GM10266 (cell line): Measurements from ENCODE around the gene TP53I11.

ENCODE experiments used
- DNase-seq: peaks from one replicate; pipeline ENCODE4 v3.0.0; 2012; ENCODE audit errors: extremely low spot score
- CTCF ChIP-seq: IDR thresholded peaks from 2 replicates; pipeline ENCODE4 v1.5.1; 2012; ENCODE audit warnings: mild to moderate bottlenecking, low read depth; ENCODE audit not compliant: control insufficient read depth, insufficient read depth; ENCODE audit errors: missing control alignments

Gene TP53I11

DNA sequence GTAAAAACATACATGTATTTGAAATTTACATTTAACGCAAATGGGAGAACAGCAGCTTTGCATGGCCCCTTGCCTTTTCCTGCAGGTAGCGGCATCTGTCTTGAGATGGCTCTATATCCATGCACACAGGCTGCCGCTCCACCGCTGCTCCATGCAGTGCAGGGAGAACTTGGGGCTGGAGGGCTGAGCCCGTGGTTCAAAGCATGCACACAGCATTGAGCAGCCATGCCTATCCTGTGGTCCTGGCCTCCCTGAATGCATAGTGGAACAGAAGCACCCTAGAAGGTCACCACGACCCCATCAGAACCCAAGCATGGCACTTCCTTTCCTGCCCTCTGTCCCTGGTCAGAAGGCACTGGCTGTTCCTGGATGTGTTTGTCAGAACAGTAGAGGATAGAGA lies 35.0 kb upstream of the TP53I11 start:
- no peak for TF ChIP-seq CTCF
- DNase-seq, result no peak

- DNase-seq, result no peak
- no peak for TF ChIP-seq CTCF
These were observed 33.1 kb upstream of the TP53I11 start for GRCh38 chr11:44983786-44984185.

DNA sequence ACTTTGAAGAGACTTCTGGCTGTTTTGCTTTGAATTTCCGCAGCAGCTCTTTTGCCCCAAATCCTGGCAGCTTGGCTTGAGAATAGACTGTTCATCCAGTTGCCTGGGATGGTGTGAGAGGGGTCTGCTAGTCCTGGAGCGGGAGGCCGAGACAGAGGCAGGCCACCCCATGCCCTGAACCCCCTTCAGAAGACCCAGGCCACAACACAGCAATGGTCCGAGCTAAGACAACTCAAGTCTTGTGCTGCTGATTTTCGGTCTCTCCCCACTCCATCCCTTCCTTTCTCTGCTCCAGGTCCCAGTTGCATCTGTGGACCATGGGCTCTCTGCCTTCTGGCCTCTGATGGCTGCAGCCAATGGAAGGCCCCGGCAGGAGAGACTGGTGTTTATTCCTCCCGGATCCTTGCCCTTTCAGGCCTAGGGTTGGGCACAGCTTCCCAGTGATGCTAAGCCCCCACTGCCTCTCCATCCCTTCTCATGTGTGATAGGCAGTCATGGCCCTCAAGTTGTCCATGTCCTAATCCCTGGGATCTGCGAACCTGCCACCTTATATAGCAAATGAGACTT lies 31.9 kb upstream of the TP53I11 start:
- DNase-seq, result no peak
- TF ChIP-seq CTCF, result no peak

GRCh38 chr11:44980533-44981427 lies 30.1 kb upstream of the TP53I11 start:
- no peak for DNase-seq
- no peak for TF ChIP-seq CTCF

- no peak for TF ChIP-seq CTCF
- no peak for DNase-seq
These were observed 29.1 kb upstream of the TP53I11 start for GRCh38 chr11:44979543-44980399.

DNA sequence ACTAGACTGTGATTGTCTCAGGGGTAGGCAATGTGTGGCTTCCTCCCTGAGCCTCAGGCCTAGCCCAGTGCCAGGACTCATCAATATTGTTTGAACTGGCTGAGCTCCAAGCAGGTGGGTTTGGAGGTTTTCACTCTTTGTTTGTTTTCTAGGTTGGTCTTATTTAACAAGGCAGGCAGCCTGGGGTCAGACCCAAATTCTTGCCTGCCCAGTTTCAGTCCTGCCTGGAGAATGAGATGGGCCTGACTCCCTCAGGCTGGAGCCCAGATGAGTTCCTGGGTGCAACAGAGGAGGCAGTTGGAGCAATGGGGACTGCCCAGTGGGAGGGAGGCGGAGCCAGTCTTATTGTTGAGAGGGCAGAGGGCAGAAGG lies 28.3 kb upstream of the TP53I11 start:
- TF ChIP-seq CTCF, result no peak
- DNase-seq, result no peak
